ENCODE data around the gene BSN. TPM values are rescaled to one million over a fixed set of nuclear protein-coding genes. Genes with fewer than 3 reads are reported as not detected.

BSN gene
- total and polyA plus RNA-seq, 2 donors (not counting 1 experiment from before 2014, with no cell fraction given), result 0.03 to 0.20 TPM

- Histone ChIP-seq H3K9ac (ENCODE audit: low read length) (no peak overlapping the region), H3K27me3 (replicated peaks in 1 of 4; ENCODE audit: control extremely low read depth in 1 of 4, control insufficient read depth in 3 of 4, insufficient read depth in 4 of 4, low read length in 3 of 4) (no peaks in the 10 kb centered on the region), H2AFZ (ENCODE audit: insufficient read depth, low read depth, low read length, poor library complexity, severe bottlenecking) (no peak overlapping the region), H4K20me1 (ENCODE audit: control insufficient read depth, insufficient read depth, low read length, poor library complexity, severe bottlenecking) (peaks cover 30% of the 10 kb centered on the region), H3K4me1 (ENCODE audit: control insufficient read depth in 2 of 2, insufficient read depth in 2 of 2, low read length in 2 of 2) (no peaks in the 10 kb centered on the region), H3K27ac (ENCODE audit: low read length in 2 of 2) (no peak overlapping the region), H3K9me3 (ENCODE audit: control extremely low read depth in 1 of 3, control insufficient read depth in 2 of 3, insufficient read depth in 1 of 3, low read length in 2 of 3) (no peaks in the 10 kb centered on the region), H3K4me2 (replicated peaks; ENCODE audit: low read depth, low read length, poor library complexity, severe bottlenecking) (no peak overlapping the region), H3K79me2 (ENCODE audit: control insufficient read depth, insufficient read depth, low read length) (peaks cover 65% of the 10 kb centered on the region), H3K36me3 (replicated peaks in 1 of 2; ENCODE audit: control extremely low read depth in 1 of 2, control insufficient read depth in 1 of 2, extremely low read depth in 1 of 2, insufficient read depth in 2 of 2, low read length in 1 of 2) (peaks cover 0 to 34% of the 10 kb centered on the region in 2 experiments), H3K4me3 (ENCODE audit: control extremely low read depth in 1 of 5, extremely low read depth in 1 of 5, insufficient read depth in 1 of 5, low read depth in 2 of 5, low read length in 4 of 5) (no peak overlapping the region)
- CTCF ChIA-PET, result interaction anchor here (1.3 kb wide), 1 partner anchor 21 kb away, joined by 5 read pairs; no protein-coding TSS in a partner anchor
- intact Hi-C loops (cut with micrococcal nuclease), result no loop called here
- POLR2A ChIA-PET, result no interaction called here
- Mint-ChIP-seq H3K4me1 (peaks cover 8% of the 10 kb centered on the region), H3K4me3 (no peak overlapping the region), H3K9me3 (ENCODE audit: insufficient read depth) (no peaks in the 10 kb centered on the region), H3K27me3 (no peaks in the 10 kb centered on the region), H3K27ac (no peak overlapping the region)
- WGBS (ENCODE audit: insufficient coverage), result 100% methylated on average over 5 of the region's 5 CpGs
- ATAC-seq (ENCODE audit: low read depth) (no peak), DNase-seq (no peak)
- TF ChIP-seq EZH2 (IDR thresholded peaks at IDR 0.05; ENCODE audit: borderline replicate concordance, insufficient read depth, low read depth, low read length, poor library complexity, severe bottlenecking) (no peak), CTCF (IDR thresholded peaks at IDR 0.05) (no peak)
These were observed 35.8 kb upstream of the BSN start for GRCh38 chr3:49518441-49518840.

- Mint-ChIP-seq H3K27me3 (no peaks in the 10 kb centered on the region), H3K9me3 (ENCODE audit: insufficient read depth) (no peaks in the 10 kb centered on the region), H3K27ac (no peak overlapping the region), H3K4me3 (no peak overlapping the region), H3K4me1 (peaks cover 13% of the 10 kb centered on the region)
- Histone ChIP-seq H3K79me2 (ENCODE audit: control insufficient read depth, insufficient read depth, low read length) (peaks cover 73% of the 10 kb centered on the region), H3K4me2 (replicated peaks; ENCODE audit: low read depth, low read length, poor library complexity, severe bottlenecking) (no peak overlapping the region), H3K27ac (ENCODE audit: low read length in 2 of 2) (no peak overlapping the region), H4K20me1 (ENCODE audit: control insufficient read depth, insufficient read depth, low read length, poor library complexity, severe bottlenecking) (peaks cover 35% of the 10 kb centered on the region), H3K9ac (ENCODE audit: low read length) (no peak overlapping the region), H3K9me3 (ENCODE audit: control extremely low read depth in 1 of 3, control insufficient read depth in 2 of 3, insufficient read depth in 1 of 3, low read length in 2 of 3) (no peaks in the 10 kb centered on the region), H3K4me1 (ENCODE audit: control insufficient read depth in 2 of 2, insufficient read depth in 2 of 2, low read length in 2 of 2) (peaks cover 2% of the 10 kb centered on the region in 2 donors), H3K27me3 (replicated peaks in 1 of 4; ENCODE audit: control extremely low read depth in 1 of 4, control insufficient read depth in 3 of 4, insufficient read depth in 4 of 4, low read length in 3 of 4) (no peaks in the 10 kb centered on the region), H3K36me3 (replicated peaks in 1 of 2; ENCODE audit: control extremely low read depth in 1 of 2, control insufficient read depth in 1 of 2, extremely low read depth in 1 of 2, insufficient read depth in 2 of 2, low read length in 1 of 2) (peaks cover 0 to 25% of the 10 kb centered on the region in 2 experiments), H2AFZ (ENCODE audit: insufficient read depth, low read depth, low read length, poor library complexity, severe bottlenecking) (no peak overlapping the region), H3K4me3 (ENCODE audit: control extremely low read depth in 1 of 5, extremely low read depth in 1 of 5, insufficient read depth in 1 of 5, low read depth in 2 of 5, low read length in 4 of 5) (no peak overlapping the region)
- POLR2A ChIA-PET, result no interaction called here
- intact Hi-C loops (cut with micrococcal nuclease), result no loop called here
- TF ChIP-seq CTCF (IDR thresholded peaks at IDR 0.05), result no peak
- TF ChIP-seq EZH2 (IDR thresholded peaks at IDR 0.05; ENCODE audit: borderline replicate concordance, insufficient read depth, low read depth, low read length, poor library complexity, severe bottlenecking), result no peak
- 100% methylated on average over 1 of the region's 6 CpGs for WGBS (ENCODE audit: insufficient coverage)
- DNase-seq, result no peak
- CTCF ChIA-PET, result interaction anchor here (1.3 kb wide), 1 partner anchor 20 kb away, joined by 5 read pairs; no protein-coding TSS in a partner anchor
- ATAC-seq (ENCODE audit: low read depth), result no peak
These were observed 35.0 kb upstream of the BSN start for GRCh38 chr3:49519296-49519695.
